OCI-LY3 (cell line): ENCODE data around the gene FOSL1.

Experiments
- H2AFZ ChIP-seq: fragments of 200-600, 300-600 bp; shearing (Covaris generic); 2 replicates; pipeline ENCODE4 v1.6.0; 2014; ENCODE audit warnings: antibody characterized with exemption, low read depth, low read length
- H3K27ac ChIP-seq: fragments of 200-600, 300-600 bp; sonication (generic); 2 replicates; pipeline ENCODE4 v1.5.1; 2014; ENCODE audit warnings: mild to moderate bottlenecking, low read length, moderate library complexity, mixed read lengths
- H3K27me3 ChIP-seq: fragments of 200-600, 300-600 bp; sonication (generic); 2 replicates; pipeline ENCODE4 v1.6.1; 2014; ENCODE audit warnings: low read depth, low read length, mixed read lengths
- H3K36me3 ChIP-seq: fragments of 200-600, 300-600 bp; sonication (generic); replicated peaks from 2 replicates; pipeline ENCODE3; 2014; ENCODE audit warnings: low read depth, low read length, mixed read lengths
- H3K4me1 ChIP-seq: fragments of 300-600, 200-600 bp; sonication (generic); 2 replicates; pipeline ENCODE4 v1.6.1; 2014; ENCODE audit warnings: low read length, mixed read lengths
- H3K4me2 ChIP-seq: fragments of 200-600, 300-600 bp; sonication (generic); 2 replicates; pipeline ENCODE4 v1.6.1; 2014; ENCODE audit warnings: low read length, mixed read lengths
- H3K4me3 ChIP-seq: fragments of 300-600, 200-600 bp; sonication (generic); 2 replicates; pipeline ENCODE4 v1.5.1; 2014; ENCODE audit warnings: antibody characterized with exemption, mild to moderate bottlenecking, low read length, moderate library complexity
- H3K79me2 ChIP-seq: fragments of 300-600, 200-600 bp; shearing (Covaris generic); 2 replicates; pipeline ENCODE4 v1.6.1; 2014; ENCODE audit warnings: mild to moderate bottlenecking, low read length, mixed read lengths
- H3K9ac ChIP-seq: fragments of 300-600, 200-600 bp; shearing (Covaris generic); 2 replicates; pipeline ENCODE4 v1.6.0; 2014; ENCODE audit warnings: mild to moderate bottlenecking, low read length, moderate library complexity
- H3K9me3 ChIP-seq: fragments of 200-600, 300-600 bp; shearing (Covaris generic); 2 replicates; pipeline ENCODE4 v1.6.1; 2014; ENCODE audit warnings: low read length, mixed read lengths; ENCODE audit not compliant: insufficient read depth
- H4K20me1 ChIP-seq: fragments of 200-600, 300-600 bp; sonication (generic); 2 replicates; pipeline ENCODE4 v1.6.1; 2016; ENCODE audit warnings: low read length, mixed read lengths; ENCODE audit not compliant: insufficient read depth
- EZH2phosphoT487 ChIP-seq: fragments of 200-600 bp; shearing (Covaris generic); IDR thresholded peaks from 2 replicates; pipeline ENCODE4 v1.6.1; 2018; ENCODE audit warnings: antibody characterized with exemption, mixed run types, low read depth
- TF ChIP-seq, protein P1 (sequence below): fragments of 200-600, 300-600 bp; sonication (generic); IDR thresholded peaks from 2 replicates; pipeline ENCODE4 v1.5.1; 2014; ENCODE audit warnings: antibody characterized with exemption, low read length, low read depth

The FOSL1 gene

DNA sequence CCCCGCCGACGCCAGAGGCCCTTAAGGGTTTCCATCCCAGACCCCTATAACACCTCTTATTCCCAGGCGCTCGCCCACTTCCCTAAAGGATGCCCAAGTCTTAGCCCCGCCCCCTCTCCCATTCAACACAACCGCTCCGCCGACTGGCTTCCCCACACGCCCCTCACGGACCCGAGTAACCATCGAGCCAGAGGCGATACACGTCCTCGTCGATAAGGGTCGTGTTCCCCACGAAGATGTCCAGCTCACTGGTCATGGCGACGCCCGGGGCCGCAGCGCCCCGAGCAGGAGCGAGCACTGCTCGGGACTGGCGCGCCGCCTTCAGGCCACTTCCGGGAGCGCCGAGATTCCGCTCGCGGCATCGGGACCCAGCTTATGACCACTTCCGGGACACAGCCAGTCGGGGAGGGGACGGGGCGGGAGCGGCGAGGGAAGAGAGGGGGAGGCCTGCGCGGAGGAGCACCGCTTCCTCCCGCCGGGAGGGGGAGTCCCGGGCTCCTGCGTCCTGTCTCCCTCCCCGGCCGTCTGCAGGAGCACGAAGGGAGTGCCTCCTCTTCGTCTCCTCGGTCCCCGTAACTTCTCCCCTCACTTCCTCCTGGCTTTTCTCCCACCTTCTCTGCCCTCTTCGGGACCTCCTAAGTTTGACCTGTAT is 11.9 kb downstream of the FOSL1 start, which contains the start of gene FIBP:
TSS of gene FIBP (minus strand) at position 309 of the 652 bp plus-strand sequence. CDS start at position 256, 53 bp downstream.
- Histone ChIP-seq H3K79me2 (peaks cover 37% of the 10 kb centered on the region), H4K20me1 (peaks cover 12% of the 10 kb centered on the region; the same call in 1 of the 2 replicates), H3K4me1 (peaks cover 33% of the 10 kb centered on the region), H3K36me3 (peaks cover 28% of the 10 kb centered on the region), H3K4me3 (peak within 1 kb of the TSS; percentile 92), H3K27ac (peak within 1 kb of the TSS; percentile 82), H2AFZ (peak within 1 kb of the TSS; percentile 85), H3K4me2 (peak within 1 kb of the TSS; percentile 97), H3K27me3 (no peaks in the 10 kb centered on the region), H3K9ac (peak within 1 kb of the TSS; percentile 88), H3K9me3 (no peaks in the 10 kb centered on the region)
- TF ChIP-seq EZH2phosphoT487: no peak
- TF ChIP-seq, protein P1, sequence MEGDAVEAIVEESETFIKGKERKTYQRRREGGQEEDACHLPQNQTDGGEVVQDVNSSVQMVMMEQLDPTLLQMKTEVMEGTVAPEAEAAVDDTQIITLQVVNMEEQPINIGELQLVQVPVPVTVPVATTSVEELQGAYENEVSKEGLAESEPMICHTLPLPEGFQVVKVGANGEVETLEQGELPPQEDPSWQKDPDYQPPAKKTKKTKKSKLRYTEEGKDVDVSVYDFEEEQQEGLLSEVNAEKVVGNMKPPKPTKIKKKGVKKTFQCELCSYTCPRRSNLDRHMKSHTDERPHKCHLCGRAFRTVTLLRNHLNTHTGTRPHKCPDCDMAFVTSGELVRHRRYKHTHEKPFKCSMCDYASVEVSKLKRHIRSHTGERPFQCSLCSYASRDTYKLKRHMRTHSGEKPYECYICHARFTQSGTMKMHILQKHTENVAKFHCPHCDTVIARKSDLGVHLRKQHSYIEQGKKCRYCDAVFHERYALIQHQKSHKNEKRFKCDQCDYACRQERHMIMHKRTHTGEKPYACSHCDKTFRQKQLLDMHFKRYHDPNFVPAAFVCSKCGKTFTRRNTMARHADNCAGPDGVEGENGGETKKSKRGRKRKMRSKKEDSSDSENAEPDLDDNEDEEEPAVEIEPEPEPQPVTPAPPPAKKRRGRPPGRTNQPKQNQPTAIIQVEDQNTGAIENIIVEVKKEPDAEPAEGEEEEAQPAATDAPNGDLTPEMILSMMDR: peak; percentile 76

DNA sequence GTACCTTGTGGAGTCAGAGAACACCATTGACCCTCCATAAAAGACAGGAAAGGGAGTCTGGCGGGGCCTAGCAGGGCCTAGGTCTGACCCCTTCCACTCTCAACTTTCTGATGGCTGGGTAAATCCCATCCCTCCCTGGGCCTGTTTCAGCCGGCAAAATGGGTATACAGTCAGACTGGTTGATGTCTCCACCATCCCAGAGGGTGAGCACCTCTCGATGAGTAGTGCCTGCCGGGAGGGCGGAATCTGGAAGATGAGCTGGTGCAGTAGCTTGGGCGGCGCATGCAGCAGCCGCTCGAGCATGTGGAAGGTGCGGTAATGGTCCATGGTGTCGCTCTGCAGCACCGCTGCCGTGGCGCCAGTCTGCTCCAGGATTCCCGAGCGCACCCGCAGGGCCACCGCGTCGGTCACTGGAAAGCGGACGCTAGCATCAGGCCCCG is 12.4 kb downstream of the FOSL1 start:
- peak overlapping the region; percentile 85 for H2AFZ ChIP-seq
- peaks cover 12% of the 10 kb centered on the region; the same call in 1 of the 2 replicates for H4K20me1 ChIP-seq
- no peak for TF ChIP-seq EZH2phosphoT487
- TF ChIP-seq, protein P1: no peak
- no peaks in the 10 kb centered on the region for H3K27me3 ChIP-seq
- H3K4me1 ChIP-seq: peaks cover 28% of the 10 kb centered on the region
- H3K9ac ChIP-seq: peak overlapping the region; percentile 87
- peak overlapping the region; percentile 95 for H3K4me2 ChIP-seq
- peaks cover 33% of the 10 kb centered on the region for H3K36me3 ChIP-seq
- H3K27ac ChIP-seq: peak overlapping the region; percentile 55
- H3K9me3 ChIP-seq: no peaks in the 10 kb centered on the region
- peak overlapping the region; percentile 92 for H3K4me3 ChIP-seq
- peaks cover 33% of the 10 kb centered on the region for H3K79me2 ChIP-seq

DNA sequence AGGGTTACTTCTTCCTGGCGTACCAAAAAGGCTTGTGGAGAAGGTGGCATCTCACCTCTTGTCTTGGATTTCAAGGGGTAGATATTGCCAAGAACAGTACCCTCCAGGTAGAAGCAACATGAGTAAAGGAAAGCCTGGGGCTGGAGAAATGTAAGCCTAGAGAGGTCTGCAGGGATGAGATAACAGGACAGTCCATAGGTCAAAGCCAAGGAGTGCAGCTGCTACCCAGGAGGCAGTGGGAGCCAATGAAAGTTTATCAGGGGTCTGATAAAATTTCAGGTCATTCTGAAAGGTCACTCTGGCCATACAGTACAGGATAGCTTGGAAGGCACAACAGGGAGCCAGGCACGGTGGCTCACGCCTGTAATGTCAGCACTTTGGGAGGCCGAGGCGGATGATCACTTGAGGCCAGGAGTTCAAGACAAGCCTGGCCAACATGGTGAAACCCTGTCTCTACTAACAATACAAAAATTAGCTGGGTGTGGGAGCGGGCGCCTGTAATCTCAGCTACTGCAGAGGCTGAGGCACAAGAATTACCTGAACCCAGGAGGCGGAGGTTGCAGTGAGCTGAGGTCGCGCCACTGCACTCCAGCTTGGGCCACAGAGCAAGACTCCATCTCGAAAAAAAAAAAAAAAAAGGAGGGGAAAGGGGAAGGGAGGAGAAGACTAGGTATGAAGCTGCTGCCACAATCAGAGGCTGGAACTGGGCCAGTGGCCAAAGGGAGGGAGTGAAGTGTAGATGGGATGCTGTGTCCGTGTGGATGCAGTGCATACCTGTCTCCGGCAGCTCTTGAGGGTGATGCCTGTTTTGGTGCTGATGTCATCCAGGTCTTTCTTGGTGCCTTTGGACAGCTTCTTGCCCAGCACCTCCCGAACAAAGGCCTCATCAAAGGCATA is 13.1 kb downstream of the FOSL1 start:
- H3K27ac ChIP-seq: no peak overlapping the region
- H3K4me1 ChIP-seq: peaks cover 22% of the 10 kb centered on the region

More for the DNA sequence above, 13.1 kb downstream of the FOSL1 start:
- no peak for TF ChIP-seq EZH2phosphoT487
- TF ChIP-seq, protein P1: no peak
- Histone ChIP-seq H3K27me3 (no peaks in the 10 kb centered on the region), H3K4me3 (peak overlapping the region; percentile 92), H3K9ac (peak overlapping the region; percentile 87), H4K20me1 (peaks cover 5% of the 10 kb centered on the region; the same call in 1 of the 2 replicates), H3K79me2 (peaks cover 26% of the 10 kb centered on the region), H2AFZ (no peak overlapping the region), H3K4me2 (peak overlapping the region; percentile 95), H3K36me3 (peaks cover 39% of the 10 kb centered on the region), H3K9me3 (no peaks in the 10 kb centered on the region)
